Tibial artery (tissue), 4 donors: ENCODE results near the gene RIN3.

Experiments used
- DNase-seq, 2 donors: peaks; one replicate each; pipeline ENCODE4 v3.0.0-alpha.2; 2019
- H3K27ac ChIP-seq, 2 donors: fragments of 200-600 bp; sonication (generic) in 1 of 2; 1 replicate in 1 of 2; 2 replicates in 1 of 2; pipeline ENCODE4 v1.5.1; 2018 to 2019; ENCODE audit warnings: mild to moderate bottlenecking in 1 of 2
- H3K27me3 ChIP-seq, 2 donors: fragments of 200-600 bp; sonication (generic) in 1 of 2; one replicate each; pipeline versions ENCODE4 v1.5.1 to v1.6.0; 2016 to 2019
- H3K36me3 ChIP-seq, 3 donors: fragments of 200-600 bp; sonication (generic) in 2 of 3; one replicate each; pipeline ENCODE4 v1.5.1; 2016 to 2019; ENCODE audit warnings: mild to moderate bottlenecking in 2 of 3
- H3K4me1 ChIP-seq, 4 donors: fragments of 200-600 bp; sonication (generic) in 2 of 4; 1 replicate in 3 of 4; 2 replicates in 1 of 4; pipeline ENCODE4 v1.5.1; 2016 to 2019
- H3K4me3 ChIP-seq, 2 donors: fragments of 200-600 bp; sonication (generic) in 1 of 2; 1 replicate in 1 of 2; 2 replicates in 1 of 2; pipeline ENCODE4 v1.5.1; 2018 to 2019; ENCODE audit warnings: mild to moderate bottlenecking in 2 of 2
- H3K9me3 ChIP-seq, 3 donors: fragments of 200-600 bp; sonication (generic) in 1 of 3; one replicate each; pipeline ENCODE4 v1.5.1; 2016 to 2019
- CTCF ChIP-seq, 2 experiments: fragments of 200-600 bp in 1 of 2; fragments of 450-650 bp in 1 of 2; IDR thresholded peaks; one replicate each; pipeline ENCODE4 v1.5.1; 2017 to 2019; ENCODE audit warnings: antibody characterized with exemption in 2 of 2, mild to moderate bottlenecking in 1 of 2, moderate library complexity in 1 of 2
- intact Hi-C: fragments of 100-400 bp; cut with DNase I; formaldehyde crosslinking; loops from one replicate; pipeline ENCODE4 v1.15.0; 2023; ENCODE audit warnings: low total_unique reads

Gene RIN3

DNA sequence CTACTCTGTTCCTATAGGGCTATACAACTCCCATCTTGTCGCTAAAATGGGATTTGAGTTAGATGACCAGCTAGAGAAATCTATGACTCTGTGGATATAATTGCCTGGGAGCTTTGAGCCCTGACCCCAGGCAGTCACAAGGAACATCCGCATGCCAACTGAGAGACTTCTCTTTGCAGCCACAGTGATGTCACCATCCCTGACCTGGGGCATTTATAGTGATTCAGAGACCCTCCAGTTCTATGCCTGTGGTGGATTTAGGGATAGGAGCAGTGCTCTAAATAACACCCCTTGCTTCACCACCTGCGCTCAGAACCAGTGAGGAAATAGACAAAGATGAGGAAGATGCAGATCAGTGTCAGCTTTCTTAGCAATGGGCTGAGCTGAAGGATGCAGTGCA, 86.2 kb downstream of the RIN3 start:
- DNase-seq = no peak
- intact Hi-C loops = loop anchor here (5.0 to 10.0 kb wide), 2 partner anchors 85 to 478 kb away; partner anchors contain the start of genes CPSF2, NDUFB1 and RIN3
- Histone ChIP-seq H3K4me3 (no peak overlapping the region), H3K27me3 (no peaks in the 10 kb centered on the region), H3K36me3 (no peaks in the 10 kb centered on the region), H3K27ac (peak overlapping the region; percentile 19 to 85), H3K9me3 (no peaks in the 10 kb centered on the region), H3K4me1 (peaks cover 0 to 45% (median 30%) of the 10 kb centered on the region in 4 donors)
- no peak for TF ChIP-seq CTCF (IDR thresholded peaks at IDR 0.05)

- Histone ChIP-seq H3K4me1 (peaks cover 0 to 45% (median 30%) of the 10 kb centered on the region in 4 donors), H3K27me3 (no peaks in the 10 kb centered on the region), H3K36me3 (no peaks in the 10 kb centered on the region), H3K4me3 (no peak overlapping the region), H3K9me3 (no peaks in the 10 kb centered on the region), H3K27ac (peak overlapping the region; percentile 19 to 85)
- no peak for DNase-seq
- TF ChIP-seq CTCF (IDR thresholded peaks at IDR 0.05) = no peak
- intact Hi-C loops = loop anchor here (5.0 to 10.0 kb wide), 2 partner anchors 86 to 478 kb away; partner anchors contain the start of genes CPSF2, NDUFB1 and RIN3
These were observed 86.9 kb downstream of the RIN3 start for GRCh38 chr14:92600318-92601053.

GRCh38 chr14:92601131-92601710, 87.6 kb downstream of the RIN3 start:
- no peak for DNase-seq
- peak overlapping the region; percentile 77 to 85 for H3K27ac ChIP-seq
- H3K4me3 ChIP-seq = no peak overlapping the region
- no peaks in the 10 kb centered on the region for H3K9me3 ChIP-seq
- no peak for TF ChIP-seq CTCF (IDR thresholded peaks at IDR 0.05)
- intact Hi-C loops = loop anchor here (5.0 to 10.0 kb wide), 2 partner anchors 86 to 479 kb away; partner anchors contain the start of genes CPSF2, NDUFB1 and RIN3
- peaks cover 0 to 45% (median 30%) of the 10 kb centered on the region in 4 donors for H3K4me1 ChIP-seq
- no peaks in the 10 kb centered on the region for H3K27me3 ChIP-seq
- no peaks in the 10 kb centered on the region for H3K36me3 ChIP-seq

GRCh38 chr14:92601757-92602417, 88.3 kb downstream of the RIN3 start:
- H3K27me3 ChIP-seq = no peaks in the 10 kb centered on the region
- H3K27ac ChIP-seq = peak overlapping the region; percentile 77 to 85
- H3K9me3 ChIP-seq = no peaks in the 10 kb centered on the region
- DNase-seq = peak; percentile 30 to 79
- H3K4me1 ChIP-seq = peaks cover 0 to 45% (median 30%) of the 10 kb centered on the region in 4 donors
- H3K4me3 ChIP-seq = no peak overlapping the region
- TF ChIP-seq CTCF (IDR thresholded peaks at IDR 0.05) = no peak
- no peaks in the 10 kb centered on the region for H3K36me3 ChIP-seq
- intact Hi-C loops = loop anchor here (2.0 to 10.0 kb wide), 3 partner anchors 45 to 480 kb away; partner anchors contain the start of genes CPSF2, NDUFB1 and RIN3
